ENCODE data around the gene BTBD16. TPM values are rescaled to one million over a fixed set of nuclear protein-coding genes. Genes with fewer than 3 reads are reported as not detected.

The BTBD16 gene
- total and polyA plus RNA-seq, 2 donors (not counting 3 experiments of a cell fraction or from before 2014, with no cell fraction given): 0.04 TPM; not detected in 1

DNA sequence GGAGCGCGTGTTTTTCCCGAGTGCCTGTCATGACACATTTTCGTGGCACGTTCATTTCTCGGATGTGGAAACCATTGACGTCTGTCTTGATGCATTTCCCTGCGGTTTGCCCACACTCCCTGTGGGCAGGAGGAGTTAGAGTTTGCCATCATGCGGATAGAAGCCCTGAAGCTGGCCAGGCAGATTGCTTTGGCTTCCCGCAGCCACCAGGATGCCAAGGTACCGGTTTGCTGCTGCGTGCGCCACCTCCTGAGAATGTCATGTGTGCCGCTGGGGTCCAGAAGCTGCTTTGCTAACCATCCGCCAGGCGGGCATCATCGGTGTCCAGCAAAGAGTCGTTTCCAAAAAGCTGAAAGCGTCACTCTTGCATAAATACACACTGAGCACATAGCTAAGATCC lies 40.9 kb upstream of the BTBD16 start:
- H3K9me3 ChIP-seq (replicated peaks; ENCODE audit: control insufficient read depth, insufficient read depth, low read length): no peaks in the 10 kb centered on the region
- DNase-seq (ENCODE audit: low read depth, low spot score): no peak
- dilution Hi-C loops (cut with MboI; ENCODE audit: extremely low pct_ligation_motif_present, low sequenced_read_pairs) (no loop called here), intact Hi-C loops (cut with micrococcal nuclease) (no loop called here)
- CTCF ChIA-PET: no interaction called here
- no peaks in the 10 kb centered on the region for H3K27me3 ChIP-seq (ENCODE audit: control insufficient read depth in 2 of 2, insufficient read depth in 2 of 2, low read length in 2 of 2)
- no peak overlapping the region for H3K9ac ChIP-seq (replicated peaks; ENCODE audit: extremely low read depth, insufficient read depth, low read length)
- no peaks in the 10 kb centered on the region for H4K20me1 ChIP-seq (replicated peaks; ENCODE audit: control insufficient read depth, extremely low read depth, insufficient read depth, low read length)
- H2AFZ ChIP-seq (ENCODE audit: low read depth, low read length): no peak overlapping the region
- no peak for FAIRE-seq
- no peaks in the 10 kb centered on the region for H3K9me1 ChIP-seq (replicated peaks; ENCODE audit: control insufficient read depth, extremely low read depth, insufficient read depth, low read length)
- H3K79me2 ChIP-seq (ENCODE audit: control insufficient read depth, insufficient read depth, low read length): no peaks in the 10 kb centered on the region
- H3K27ac ChIP-seq (ENCODE audit: insufficient read depth, low read depth, low read length): no peak overlapping the region
- H3K4me3 ChIP-seq (replicated peaks in 1 of 3; ENCODE audit: insufficient read depth in 1 of 3, low read depth in 1 of 3, low read length in 3 of 3): no peak overlapping the region
- TF ChIP-seq EZH2 (IDR thresholded peaks at IDR 0.05; ENCODE audit: borderline replicate concordance, low read depth, low read length, severe bottlenecking): no peak
- TF ChIP-seq, protein P1, sequence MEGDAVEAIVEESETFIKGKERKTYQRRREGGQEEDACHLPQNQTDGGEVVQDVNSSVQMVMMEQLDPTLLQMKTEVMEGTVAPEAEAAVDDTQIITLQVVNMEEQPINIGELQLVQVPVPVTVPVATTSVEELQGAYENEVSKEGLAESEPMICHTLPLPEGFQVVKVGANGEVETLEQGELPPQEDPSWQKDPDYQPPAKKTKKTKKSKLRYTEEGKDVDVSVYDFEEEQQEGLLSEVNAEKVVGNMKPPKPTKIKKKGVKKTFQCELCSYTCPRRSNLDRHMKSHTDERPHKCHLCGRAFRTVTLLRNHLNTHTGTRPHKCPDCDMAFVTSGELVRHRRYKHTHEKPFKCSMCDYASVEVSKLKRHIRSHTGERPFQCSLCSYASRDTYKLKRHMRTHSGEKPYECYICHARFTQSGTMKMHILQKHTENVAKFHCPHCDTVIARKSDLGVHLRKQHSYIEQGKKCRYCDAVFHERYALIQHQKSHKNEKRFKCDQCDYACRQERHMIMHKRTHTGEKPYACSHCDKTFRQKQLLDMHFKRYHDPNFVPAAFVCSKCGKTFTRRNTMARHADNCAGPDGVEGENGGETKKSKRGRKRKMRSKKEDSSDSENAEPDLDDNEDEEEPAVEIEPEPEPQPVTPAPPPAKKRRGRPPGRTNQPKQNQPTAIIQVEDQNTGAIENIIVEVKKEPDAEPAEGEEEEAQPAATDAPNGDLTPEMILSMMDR (IDR thresholded peaks at IDR 0.05; ENCODE audit: extremely low read depth in 1 of 2, insufficient read depth in 1 of 2, low read depth in 1 of 2, low read length in 2 of 2): no peak
- TF ChIP-seq GATA2 (IDR thresholded peaks at IDR 0.05; ENCODE audit: insufficient read depth, insufficient read length, low read depth, low read length): no peak
- TF ChIP-seq JUN (IDR thresholded peaks at IDR 0.05; ENCODE audit: borderline replicate concordance, insufficient read depth, insufficient read length, low read depth): no peak
- no peak for TF ChIP-seq POLR2AphosphoS5 (IDR thresholded peaks at IDR 0.05; ENCODE audit: insufficient read depth, low read depth, low read length)
- TF ChIP-seq MYC (IDR thresholded peaks at IDR 0.05; ENCODE audit: low read depth, low read length): no peak
- TF ChIP-seq, protein P2, sequence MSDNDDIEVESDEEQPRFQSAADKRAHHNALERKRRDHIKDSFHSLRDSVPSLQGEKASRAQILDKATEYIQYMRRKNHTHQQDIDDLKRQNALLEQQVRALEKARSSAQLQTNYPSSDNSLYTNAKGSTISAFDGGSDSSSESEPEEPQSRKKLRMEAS (IDR thresholded peaks at IDR 0.05; ENCODE audit: insufficient read depth, insufficient read length): no peak
- TF ChIP-seq FOS (IDR thresholded peaks at IDR 0.05; ENCODE audit: borderline replicate concordance, insufficient read depth, low read length): no peak
- TF ChIP-seq POLR2A (IDR thresholded peaks at IDR 0.05; ENCODE audit: low read depth, low read length): no peak
- POLR2A ChIA-PET: no interaction called here
- H3K4me1 ChIP-seq (ENCODE audit: control insufficient read depth, extremely low read depth, insufficient read depth, low read length): no peaks in the 10 kb centered on the region
- no peak overlapping the region for H3K4me2 ChIP-seq (ENCODE audit: insufficient read depth, low read length)
- H3K36me3 ChIP-seq (ENCODE audit: control insufficient read depth in 2 of 2, extremely low read depth in 1 of 2, insufficient read depth in 2 of 2, low read length in 2 of 2): peaks cover 3 to 7% of the 10 kb centered on the region in 2 experiments
- no TSS peak for BruUV-seq (replicated peaks)
